Left kidney (tissue), 2 donors: ENCODE data around the gene CD2BP2. TPM values are rescaled to one million over a fixed set of nuclear protein-coding genes. Genes with fewer than 3 reads are reported as not detected.
"Not testable (repeated sequence)": the region's sequence is repeated elsewhere in the genome, so short reads cannot be mapped to it uniquely, and the experiment has no call there.

ENCODE experiments used
- DNase-seq: peaks from one replicate; pipeline ENCODE4 v3.0.0-alpha.2; 2013
- polyA plus RNA-seq: library from polyadenylated mRNA; unstranded; fragments of 120-200 nt; gene quantifications from one replicate; pipeline ENCODE4 v1.2.1, GENCODE V29; 2013; ENCODE audit not compliant: insufficient read length

CD2BP2 gene
- polyA plus RNA-seq, 1 donor: 53.5 TPM

DNA sequence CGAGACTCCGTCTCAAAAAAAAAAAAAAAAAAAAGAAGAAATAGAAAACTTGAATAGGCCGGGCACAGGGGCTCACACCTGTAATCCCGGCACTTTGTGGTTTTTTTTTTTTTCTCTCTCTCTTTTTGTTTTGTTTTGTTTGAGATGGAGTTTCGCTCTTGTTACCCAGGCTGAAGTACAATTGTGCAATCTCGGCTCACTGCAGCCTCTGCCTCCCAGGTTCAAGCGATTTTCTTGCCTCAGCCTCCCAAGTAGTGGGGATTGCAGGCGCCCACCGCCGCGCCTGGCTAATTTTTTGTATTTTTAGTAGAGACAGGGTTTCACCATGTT, 11.7 kb downstream of the CD2BP2 start:
- not testable (repeated sequence) for DNase-seq

DNA sequence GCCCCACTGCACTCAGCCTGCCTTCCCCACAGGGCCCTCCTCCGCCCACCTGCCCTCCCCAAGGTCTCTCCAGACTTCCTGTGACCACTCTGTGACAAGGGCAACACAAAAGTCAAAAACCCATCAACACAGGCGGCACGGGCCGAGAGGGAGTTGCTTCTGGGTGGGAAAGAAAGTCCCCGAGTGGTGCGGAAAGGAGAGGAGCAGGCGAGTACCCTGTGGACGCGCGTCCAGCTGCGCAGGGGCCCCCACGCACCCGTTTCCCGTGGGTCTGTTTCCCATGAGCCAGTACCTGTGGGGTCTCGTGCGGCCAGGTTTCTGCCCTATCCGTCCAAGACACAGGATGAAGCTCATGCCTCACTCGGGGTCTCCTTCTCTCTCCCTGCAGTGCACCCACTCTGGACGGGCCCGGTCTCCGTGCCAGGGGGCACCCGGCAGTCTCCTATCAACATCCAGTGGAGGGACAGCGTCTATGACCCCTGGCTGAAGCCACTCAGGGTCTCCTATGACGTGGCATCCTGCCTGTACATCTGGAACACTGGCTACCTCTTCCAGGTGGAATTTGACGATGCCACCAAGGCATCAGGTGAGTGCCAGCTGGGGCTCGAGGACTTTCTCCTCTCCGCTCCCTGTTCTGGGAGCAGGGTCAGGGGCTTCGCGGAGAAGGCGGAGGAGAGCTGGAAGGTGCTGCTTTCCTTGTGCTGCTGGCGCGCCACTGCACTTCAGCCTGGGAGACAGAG, 12.2 kb downstream of the CD2BP2 start:
- no peak for DNase-seq

DNA sequence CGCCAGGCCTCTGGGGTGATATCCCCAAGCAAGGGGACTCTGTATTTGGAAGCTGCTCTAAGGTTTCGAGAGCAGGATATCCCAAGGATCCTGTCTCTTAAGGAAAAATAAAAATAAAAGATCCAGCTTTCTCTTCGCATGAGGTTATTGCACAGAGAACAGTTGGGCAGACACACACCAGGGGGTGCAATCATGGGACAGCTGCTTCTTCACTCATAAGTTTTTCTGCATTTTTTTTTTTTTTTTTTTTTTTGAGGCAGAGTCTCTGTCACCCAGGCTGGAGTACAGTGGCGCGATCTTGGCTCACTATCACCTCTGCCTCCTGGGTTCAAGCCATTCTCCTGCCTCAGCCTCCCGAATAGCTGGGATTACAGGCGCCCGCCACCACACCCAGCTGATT, 13.1 kb downstream of the CD2BP2 start:
- not testable (repeated sequence) for DNase-seq

DNA sequence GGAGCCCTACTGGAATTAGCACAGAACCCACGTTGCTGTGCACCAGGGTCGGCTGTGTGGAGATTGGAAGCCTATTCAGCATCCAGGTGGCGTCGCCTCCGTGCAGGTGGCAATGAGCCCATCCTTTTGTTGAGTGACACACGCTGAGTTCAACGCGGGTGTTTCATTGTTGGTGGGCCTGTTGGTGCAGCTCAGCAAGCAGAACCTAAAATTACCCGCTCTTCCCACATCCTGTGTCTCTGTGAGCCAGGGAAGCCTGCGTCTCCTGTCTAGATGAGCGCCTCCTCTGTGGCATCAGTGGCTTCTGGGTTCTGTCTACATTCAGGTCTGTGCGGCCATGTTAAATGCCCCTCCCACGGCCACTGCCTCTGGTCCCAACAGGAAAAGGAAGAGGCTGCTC, 14.5 kb downstream of the CD2BP2 start:
- DNase-seq: no peak

DNA sequence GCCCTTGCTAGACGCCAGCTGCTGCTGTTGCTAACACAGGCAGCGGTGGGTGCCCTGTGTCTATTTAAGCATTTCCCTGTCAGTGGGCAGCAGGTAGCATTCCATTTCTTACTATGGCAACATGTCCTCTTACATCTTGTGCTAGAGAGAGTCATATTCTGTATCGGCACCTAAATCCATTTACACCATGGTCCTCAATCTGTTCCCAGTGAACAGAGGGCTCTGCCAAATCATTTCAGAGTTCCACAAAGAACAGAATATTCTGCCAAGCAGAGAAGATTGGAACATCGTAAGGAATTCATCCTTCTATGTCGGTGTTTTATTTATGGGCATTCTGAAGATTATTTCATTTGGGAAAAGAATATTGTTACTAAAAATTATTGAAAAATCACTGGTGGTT, 16.4 kb downstream of the CD2BP2 start:
- DNase-seq: not testable (repeated sequence)

DNA sequence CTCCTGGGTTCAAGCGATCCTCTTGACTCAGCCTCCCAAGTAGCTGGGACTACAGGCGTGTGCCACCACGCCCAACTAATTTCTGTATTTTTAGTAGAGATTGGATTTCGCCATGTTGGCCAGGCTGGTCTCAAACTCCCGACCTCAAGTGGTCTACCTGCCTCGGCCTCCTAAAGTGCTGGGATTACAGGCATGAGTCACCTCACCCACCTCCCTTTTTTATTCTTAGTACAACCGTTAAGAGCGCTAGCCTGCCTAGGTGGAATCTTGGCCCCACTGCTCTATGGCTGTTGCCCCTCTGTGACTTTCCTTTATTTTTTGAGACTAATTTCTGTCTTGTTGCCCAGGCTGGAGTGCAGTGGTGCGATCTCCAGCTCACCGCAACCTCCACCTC, 17.1 kb downstream of the CD2BP2 start:
- DNase-seq: not testable (repeated sequence)

DNA sequence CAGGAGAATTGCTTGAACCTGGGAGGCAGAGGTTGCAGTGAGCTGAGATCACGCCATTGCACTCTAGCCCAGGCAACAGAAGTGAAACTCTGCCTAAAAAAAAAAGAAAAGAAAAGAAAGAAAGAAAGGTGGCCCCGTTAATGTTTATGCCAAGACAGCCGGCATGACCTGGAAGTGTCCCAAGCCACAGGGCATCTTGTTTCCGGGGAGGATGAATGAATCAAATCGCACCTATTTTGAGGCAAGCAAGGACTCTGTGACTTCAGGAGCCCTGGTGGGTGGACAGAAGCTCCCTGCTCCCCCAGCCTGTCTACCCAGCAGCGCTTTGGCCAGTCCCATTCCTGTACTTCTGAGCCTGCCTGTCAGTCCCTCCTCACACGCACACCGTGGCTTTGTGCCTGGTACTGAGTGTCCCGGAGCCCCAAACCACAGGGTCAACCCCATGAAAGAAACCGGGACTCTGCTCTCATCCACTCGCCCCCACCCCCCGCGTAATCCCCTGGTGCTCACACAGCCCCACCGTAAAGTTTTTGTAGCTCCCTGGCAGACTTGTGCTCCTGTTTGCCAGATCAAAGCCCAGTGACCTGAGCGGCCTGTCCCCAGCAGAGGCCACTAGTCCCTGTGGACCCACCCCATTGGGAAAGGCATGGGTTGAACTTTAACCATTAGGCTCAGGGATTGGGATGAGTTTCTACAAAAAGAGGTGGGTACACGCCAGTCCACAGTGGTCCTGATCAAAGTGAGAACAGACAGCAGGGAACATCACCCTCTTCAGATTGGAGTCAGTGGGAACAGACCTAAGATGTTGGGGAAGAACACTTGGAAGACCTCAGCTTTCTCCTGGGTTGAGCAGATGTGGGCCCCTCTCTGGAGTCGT, 19.3 kb downstream of the CD2BP2 start:
- no peak for DNase-seq

DNA sequence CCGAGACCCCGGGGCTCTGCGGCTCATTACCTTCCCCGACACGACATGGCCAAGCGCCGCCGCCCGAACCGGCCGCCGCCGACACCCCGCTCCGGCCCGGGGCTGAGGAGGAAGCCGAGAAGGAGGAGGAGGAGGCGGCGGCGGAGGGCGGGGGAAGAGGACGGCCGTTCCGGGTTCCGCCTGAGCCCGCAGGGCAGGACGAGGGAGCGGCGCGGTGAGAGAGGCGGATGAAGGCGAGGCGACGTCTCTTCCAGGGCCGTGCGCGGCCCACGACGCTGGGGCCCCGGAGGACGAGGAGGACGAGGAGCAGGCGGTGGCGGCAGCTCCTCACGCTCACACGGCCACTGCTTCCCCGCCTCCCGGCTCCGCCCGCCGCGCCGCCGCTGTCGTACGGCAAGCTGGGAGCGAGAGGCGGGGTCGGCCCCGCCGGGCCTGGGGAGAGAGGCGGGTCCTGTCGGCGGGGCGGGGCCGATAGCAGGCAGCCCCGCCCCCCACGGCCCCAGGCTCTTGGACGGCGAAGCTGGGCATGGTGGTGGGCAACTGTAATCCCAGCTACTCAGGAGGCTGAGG, 20.0 kb downstream of the CD2BP2 start:
- DNase-seq: peak; percentile 72

DNA sequence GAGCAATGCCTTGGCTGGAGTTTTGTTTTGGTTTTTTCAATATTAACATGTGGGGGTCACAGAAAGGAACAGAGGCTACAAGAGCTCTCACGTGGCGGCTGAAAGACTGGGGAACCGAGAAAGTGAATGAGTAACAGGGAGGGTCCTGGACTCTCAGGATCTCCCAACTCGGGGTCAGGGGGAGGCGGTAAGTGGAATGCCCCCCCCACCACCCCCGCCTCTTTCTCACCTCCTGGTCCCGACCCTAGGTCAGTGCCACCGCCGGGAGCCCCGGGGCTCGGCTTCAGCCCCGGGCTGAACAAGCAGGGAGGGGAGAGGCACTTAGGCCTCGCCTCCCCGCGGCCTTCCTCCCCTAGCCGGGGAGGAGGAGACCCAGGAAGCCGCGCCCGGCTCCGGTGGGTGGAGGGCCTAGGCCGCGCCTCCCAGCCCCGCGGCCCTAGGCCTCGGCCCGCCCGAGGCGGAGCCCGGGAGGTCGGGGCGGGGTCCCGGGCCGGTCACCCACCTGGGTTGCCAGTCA, 20.6 kb downstream of the CD2BP2 start:
- peak; percentile 69 for DNase-seq

DNA sequence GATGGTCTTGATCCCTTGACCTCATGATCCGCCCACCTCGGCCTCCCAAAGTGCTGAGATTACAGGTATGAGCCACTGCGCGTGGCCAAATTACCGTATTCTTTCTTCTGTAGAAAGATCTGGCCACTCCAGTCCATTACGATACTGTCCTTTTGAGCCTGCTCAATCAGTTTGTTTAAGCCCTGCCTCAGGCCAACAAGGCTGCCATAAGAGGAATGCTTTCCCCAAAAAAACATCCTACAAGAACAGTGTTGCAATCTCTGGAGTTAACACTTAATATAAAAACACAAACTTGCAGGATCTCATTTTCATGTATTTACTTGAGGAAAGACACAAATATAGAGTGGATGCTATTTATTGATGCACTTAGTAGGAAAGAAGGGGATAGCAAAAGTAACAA, 30.9 kb downstream of the CD2BP2 start:
- not testable (repeated sequence) for DNase-seq

DNA sequence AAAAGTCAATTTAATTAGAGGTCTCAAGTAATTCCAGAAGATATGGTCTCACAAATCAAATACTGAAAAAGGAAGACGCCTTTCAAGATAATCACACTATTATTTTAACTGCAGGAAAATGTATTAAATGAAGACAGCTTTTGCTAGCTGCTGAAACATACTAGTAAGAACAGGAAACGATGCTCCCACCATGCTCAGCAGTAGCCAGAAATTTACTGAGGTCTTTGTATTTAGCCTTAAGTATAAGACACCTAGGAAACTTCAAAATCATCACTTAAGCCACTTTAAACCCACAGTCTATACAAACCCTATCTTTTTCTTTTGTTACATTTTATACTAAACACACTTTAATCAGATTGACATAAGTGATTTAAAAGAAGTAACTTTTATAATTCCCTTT, 36.5 kb downstream of the CD2BP2 start:
- DNase-seq: not testable (repeated sequence)

DNA sequence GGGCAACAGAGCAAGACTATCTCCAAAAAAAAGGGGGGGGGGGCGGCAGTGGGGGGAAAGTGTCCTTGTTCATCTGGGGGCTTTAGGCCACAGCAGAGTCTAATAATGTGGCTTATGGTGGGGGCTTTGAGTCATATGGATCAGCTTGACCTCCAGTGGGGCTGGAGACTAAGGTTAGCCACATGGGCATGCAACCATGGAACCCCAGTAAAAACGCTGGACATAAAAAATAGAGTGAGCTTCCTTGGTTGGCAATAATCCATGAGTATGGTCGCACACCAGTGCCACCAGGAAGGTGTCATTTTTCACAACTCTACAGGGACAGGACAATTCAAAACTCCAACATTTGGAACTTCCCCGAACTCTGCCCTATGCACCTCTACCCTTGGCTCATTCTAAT, 44.2 kb downstream of the CD2BP2 start:
- DNase-seq: not testable (repeated sequence)

DNA sequence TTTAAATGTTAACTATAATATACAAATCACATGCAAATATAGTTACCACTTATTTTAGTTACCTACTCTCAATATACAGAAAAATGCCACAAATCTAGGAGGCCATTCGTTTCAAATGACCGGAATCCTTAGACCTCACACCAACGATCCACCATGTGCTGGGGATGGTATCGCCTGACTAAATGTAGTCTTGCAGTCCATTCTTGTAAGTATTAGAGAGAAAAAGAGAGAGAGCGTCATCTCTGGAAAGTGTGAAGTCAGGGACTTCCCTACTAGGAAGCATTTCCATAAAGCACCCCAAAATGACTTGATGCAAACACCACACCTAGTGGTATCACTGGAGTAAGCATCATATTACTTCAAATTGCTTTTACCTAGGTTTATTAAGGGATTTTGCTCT, 45.9 kb downstream of the CD2BP2 start:
- DNase-seq: not testable (repeated sequence)

Other genes with a start within 250 kb of the CD2BP2 start
- gene GDPD3, start 241.8 kb downstream of the CD2BP2 start, polyA plus RNA-seq: 13.6 TPM
- gene MAPK3, start 232.1 kb downstream of the CD2BP2 start, polyA plus RNA-seq: 73.6 TPM
- gene CORO1A, start 171.7 kb downstream of the CD2BP2 start, polyA plus RNA-seq: 7.3 TPM
- 23.4 TPM for gene BOLA2B, start 161.6 kb downstream of the CD2BP2 start, polyA plus RNA-seq
- gene SLX1A, start 161.4 kb downstream of the CD2BP2 start, polyA plus RNA-seq: 30.7 TPM
- gene SULT1A3, start 156.1 kb downstream of the CD2BP2 start, polyA plus RNA-seq: 15.8 TPM
- 27.9 TPM for gene NPIPB13, start 106.8 kb downstream of the CD2BP2 start, polyA plus RNA-seq
- gene TBC1D10B, start 15.2 kb upstream of the CD2BP2 start, polyA plus RNA-seq: 35.5 TPM
- 0.63 TPM for gene MYL11, start 19.5 kb upstream of the CD2BP2 start, polyA plus RNA-seq
- 1.8 TPM for gene SEPTIN1, start 27.3 kb upstream of the CD2BP2 start, polyA plus RNA-seq
- 12.4 TPM for gene ZNF48, start 40.1 kb upstream of the CD2BP2 start, polyA plus RNA-seq
- gene ZNF771, start 52.3 kb upstream of the CD2BP2 start, polyA plus RNA-seq: 4.5 TPM
- gene DCTPP1, start 74.7 kb upstream of the CD2BP2 start, polyA plus RNA-seq: 43.9 TPM
- 87.0 TPM for gene SEPHS2, start 90.6 kb upstream of the CD2BP2 start, polyA plus RNA-seq
- 2.1 TPM for gene ITGAL, start 117.4 kb upstream of the CD2BP2 start, polyA plus RNA-seq
- 44.5 TPM for gene ZNF768, start 171.3 kb upstream of the CD2BP2 start, polyA plus RNA-seq
- 9.4 TPM for gene ZNF747, start 179.6 kb upstream of the CD2BP2 start, polyA plus RNA-seq
- 11.8 TPM for gene ZNF764, start 203.1 kb upstream of the CD2BP2 start, polyA plus RNA-seq
- gene ZNF688, start 216.4 kb upstream of the CD2BP2 start, polyA plus RNA-seq: 13.6 TPM
- 30.0 TPM for gene ZNF785, start 230.4 kb upstream of the CD2BP2 start, polyA plus RNA-seq